Stimulated activated CD8-positive, alpha-beta memory T cell treated with anti-CD3 and anti-CD28 coated beads, Interleukin-12 subunit alpha, Interleukin-12 subunit beta, amount 100 ng/mL, for 24 hours (primary cell): ENCODE data around the gene ADAP1.
"Not testable (repeated sequence)": the region's sequence is repeated elsewhere in the genome, so short reads cannot be mapped to it uniquely, and the experiment has no call there.

Experiments
- DNase-seq: peaks from one replicate; pipeline ENCODE4 v3.0.0-alpha.2; 2020; ENCODE audit errors: extremely low read depth

ADAP1 gene

GRCh38 chr7:974820-975681 is 20.6 kb upstream of the ADAP1 start, which contains the start of gene COX19:
COX19 (minus strand) TSS chr7:975549; CDS start chr7:975509, 40 bp downstream.
- peak; percentile 73 for DNase-seq

GRCh38 chr7:974172-974571 is 19.7 kb upstream of the ADAP1 start:
- no peak for DNase-seq

GRCh38 chr7:973312-973711 is 18.8 kb upstream of the ADAP1 start:
- no peak for DNase-seq

GRCh38 chr7:972676-973309 is 18.3 kb upstream of the ADAP1 start:
- DNase-seq = no peak

- DNase-seq = no peak
These were observed 17.6 kb upstream of the ADAP1 start for GRCh38 chr7:972110-972509.

- DNase-seq = no peak
These were observed 16.3 kb upstream of the ADAP1 start for GRCh38 chr7:970744-971143.

- DNase-seq = no peak
These were observed 14.9 kb upstream of the ADAP1 start for GRCh38 chr7:969403-969802.

- no peak for DNase-seq
These were observed 14.0 kb upstream of the ADAP1 start for GRCh38 chr7:968205-969105.

GRCh38 chr7:967361-968082 is 13.0 kb upstream of the ADAP1 start:
- no peak for DNase-seq

- DNase-seq = no peak
These were observed 12.0 kb upstream of the ADAP1 start for GRCh38 chr7:966291-967069.

GRCh38 chr7:964401-965231 is 10.1 kb upstream of the ADAP1 start:
- no peak for DNase-seq

- no peak for DNase-seq
These were observed 9.0 kb upstream of the ADAP1 start for GRCh38 chr7:963236-964078.

GRCh38 chr7:962401-963081 is 8.1 kb upstream of the ADAP1 start:
- no peak for DNase-seq

GRCh38 chr7:961546-962400 is 7.3 kb upstream of the ADAP1 start:
- DNase-seq = no peak

- not testable (repeated sequence) for DNase-seq
These were observed 6.5 kb upstream of the ADAP1 start for GRCh38 chr7:960972-961371.

GRCh38 chr7:960269-960871 is 5.9 kb upstream of the ADAP1 start:
- no peak for DNase-seq

GRCh38 chr7:959740-960139 is 5.3 kb upstream of the ADAP1 start:
- DNase-seq = not testable (repeated sequence)
